Astrocyte (in vitro differentiated cells and primary cell): Measurements from ENCODE around the gene PARD3B. TPM values are rescaled to one million over a fixed set of nuclear protein-coding genes. Genes with fewer than 3 reads are reported as not detected.

Experiments used
- DNase-seq: peaks from one replicate; pipeline ENCODE4 v3.0.0-alpha.2; 2010; ENCODE audit warnings: low read depth
- FAIRE-seq: peaks from 2 replicates; lab custom pipeline; 2011; peaks lifted over from hg19 to GRCh38; lab: Jason Lieb, UNC
- H2AFZ ChIP-seq: 2 replicates; pipeline ENCODE4 v1.6.0; 2012; ENCODE audit warnings: low read depth, low read length, inconsistent platforms
- H3K27ac ChIP-seq: 2 replicates; pipeline ENCODE4 v1.5.1; 2011; ENCODE audit warnings: low read depth, low read length, inconsistent platforms
- H3K27me3 ChIP-seq: 2 replicates; pipeline ENCODE4 v1.6.0; 2011; ENCODE audit warnings: low read length, inconsistent platforms; ENCODE audit not compliant: insufficient read depth
- H3K36me3 ChIP-seq: 2 replicates; pipeline ENCODE4 v1.5.1; 2011; ENCODE audit warnings: low read length, inconsistent platforms; ENCODE audit not compliant: insufficient read depth
- H3K4me1 ChIP-seq: 2 replicates; pipeline ENCODE4 v1.5.1; 2011; ENCODE audit warnings: low read length, inconsistent platforms; ENCODE audit not compliant: insufficient read depth
- H3K4me2 ChIP-seq: 2 replicates; pipeline ENCODE4 v1.6.0; 2012; ENCODE audit warnings: low read length, inconsistent platforms
- H3K4me3 ChIP-seq: 2 replicates; pipeline ENCODE4 v1.5.1; 2011; ENCODE audit warnings: low read depth, mild to moderate bottlenecking, low read length, inconsistent platforms; ENCODE audit not compliant: insufficient read depth
- H3K79me2 ChIP-seq: 2 replicates; pipeline ENCODE4 v1.6.0; 2012; ENCODE audit warnings: mild to moderate bottlenecking, low read length, inconsistent platforms; ENCODE audit not compliant: insufficient read depth
- H3K9ac ChIP-seq: 2 replicates; pipeline ENCODE4 v1.6.0; 2012; ENCODE audit warnings: mild to moderate bottlenecking, low read length, inconsistent platforms
- H3K9me3 ChIP-seq: 2 replicates; pipeline ENCODE4 v1.5.1; 2012; ENCODE audit warnings: low read depth, mild to moderate bottlenecking, low read length, inconsistent platforms; ENCODE audit not compliant: insufficient read depth
- H4K20me1 ChIP-seq: 2 replicates; pipeline ENCODE4 v1.6.0; 2012; ENCODE audit warnings: low read length, inconsistent platforms; ENCODE audit not compliant: insufficient read depth
- H3K27ac Mint-ChIP-seq: one replicate; pipeline ENCODE4 v1.8.0; 2021; ENCODE audit warnings: mild to moderate bottlenecking, mixed read lengths; ENCODE audit not compliant: unreplicated experiment
- H3K27me3 Mint-ChIP-seq: one replicate; pipeline ENCODE4 v1.8.0; 2021; ENCODE audit warnings: low read depth, mixed read lengths; ENCODE audit not compliant: unreplicated experiment
- H3K36me3 Mint-ChIP-seq: one replicate; pipeline ENCODE4 v1.8.0; 2021; ENCODE audit warnings: low read depth, mixed read lengths; ENCODE audit not compliant: unreplicated experiment
- H3K4me1 Mint-ChIP-seq: one replicate; pipeline ENCODE4 v1.8.0; 2021; ENCODE audit warnings: low read depth, mixed read lengths; ENCODE audit not compliant: unreplicated experiment
- H3K4me3 Mint-ChIP-seq: one replicate; pipeline ENCODE4 v1.8.0; 2021; ENCODE audit warnings: mild to moderate bottlenecking, moderate library complexity, mixed read lengths; ENCODE audit not compliant: unreplicated experiment
- H3K9me3 Mint-ChIP-seq: one replicate; pipeline ENCODE4 v1.8.0; 2021; ENCODE audit warnings: mild to moderate bottlenecking, mixed read lengths; ENCODE audit not compliant: unreplicated experiment
- EZH2 ChIP-seq: IDR thresholded peaks from 2 replicates; pipeline ENCODE4 v1.6.1; 2012; ENCODE audit warnings: mild to moderate bottlenecking, low read length, inconsistent platforms; ENCODE audit not compliant: insufficient read depth
- total RNA-seq: library from RNA; stranded (reverse); gene quantifications from 2 replicates; pipeline ENCODE4 v1.2.1, GENCODE V29; 2021
- TF ChIP-seq, protein P1 (sequence below): IDR thresholded peaks from 2 replicates; pipeline ENCODE4 v1.5.1; 2011; ENCODE audit warnings: low read depth, mild to moderate bottlenecking, inconsistent platforms, low read length, moderate library complexity; ENCODE audit not compliant: insufficient read depth

PARD3B gene
- total RNA-seq, 1 donor from 2014 or later, result 6.5 TPM

DNA sequence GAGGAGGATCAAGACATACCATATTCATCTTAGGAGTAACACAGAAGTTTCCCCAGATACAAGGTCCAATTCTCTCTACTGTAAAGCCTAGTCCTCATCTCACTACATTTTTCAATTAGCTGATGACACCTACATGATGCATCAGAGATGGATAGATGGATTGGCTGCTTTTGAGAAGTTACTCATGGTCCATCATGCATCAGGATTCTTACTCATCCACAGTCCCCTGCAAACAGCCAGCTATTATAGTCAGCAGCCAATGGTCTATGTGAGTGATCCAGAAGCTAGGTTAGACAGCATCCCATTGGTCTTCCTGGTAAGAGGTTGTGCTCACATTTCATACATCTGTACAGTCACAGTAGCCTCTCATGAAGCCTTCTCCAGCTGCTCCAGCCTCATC lies 982.5 kb downstream of the PARD3B start:
- H4K20me1 ChIP-seq, result no peaks in the 10 kb centered on the region
- peak; percentile 10 for DNase-seq
- H3K27me3 ChIP-seq, result no peaks in the 10 kb centered on the region
- no peak overlapping the region for H3K4me3 Mint-ChIP-seq
- TF ChIP-seq, protein P1, sequence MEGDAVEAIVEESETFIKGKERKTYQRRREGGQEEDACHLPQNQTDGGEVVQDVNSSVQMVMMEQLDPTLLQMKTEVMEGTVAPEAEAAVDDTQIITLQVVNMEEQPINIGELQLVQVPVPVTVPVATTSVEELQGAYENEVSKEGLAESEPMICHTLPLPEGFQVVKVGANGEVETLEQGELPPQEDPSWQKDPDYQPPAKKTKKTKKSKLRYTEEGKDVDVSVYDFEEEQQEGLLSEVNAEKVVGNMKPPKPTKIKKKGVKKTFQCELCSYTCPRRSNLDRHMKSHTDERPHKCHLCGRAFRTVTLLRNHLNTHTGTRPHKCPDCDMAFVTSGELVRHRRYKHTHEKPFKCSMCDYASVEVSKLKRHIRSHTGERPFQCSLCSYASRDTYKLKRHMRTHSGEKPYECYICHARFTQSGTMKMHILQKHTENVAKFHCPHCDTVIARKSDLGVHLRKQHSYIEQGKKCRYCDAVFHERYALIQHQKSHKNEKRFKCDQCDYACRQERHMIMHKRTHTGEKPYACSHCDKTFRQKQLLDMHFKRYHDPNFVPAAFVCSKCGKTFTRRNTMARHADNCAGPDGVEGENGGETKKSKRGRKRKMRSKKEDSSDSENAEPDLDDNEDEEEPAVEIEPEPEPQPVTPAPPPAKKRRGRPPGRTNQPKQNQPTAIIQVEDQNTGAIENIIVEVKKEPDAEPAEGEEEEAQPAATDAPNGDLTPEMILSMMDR, result no peak
- TF ChIP-seq EZH2, result no peak
- no peak overlapping the region for H3K27ac Mint-ChIP-seq
- no peak overlapping the region for H3K4me3 ChIP-seq
- no peaks in the 10 kb centered on the region for H3K4me1 ChIP-seq
- H3K36me3 Mint-ChIP-seq, result no peaks in the 10 kb centered on the region
- no peak overlapping the region for H2AFZ ChIP-seq
- H3K36me3 ChIP-seq, result no peaks in the 10 kb centered on the region
- H3K27ac ChIP-seq, result no peak overlapping the region
- H3K4me2 ChIP-seq, result no peak overlapping the region
- H3K9me3 ChIP-seq, result no peaks in the 10 kb centered on the region
- H3K9me3 Mint-ChIP-seq, result no peaks in the 10 kb centered on the region
- FAIRE-seq, result no peak
- no peaks in the 10 kb centered on the region for H3K79me2 ChIP-seq
- H3K4me1 Mint-ChIP-seq, result peaks cover 5% of the 10 kb centered on the region
- H3K27me3 Mint-ChIP-seq, result no peaks in the 10 kb centered on the region
- H3K9ac ChIP-seq, result no peak overlapping the region

DNA sequence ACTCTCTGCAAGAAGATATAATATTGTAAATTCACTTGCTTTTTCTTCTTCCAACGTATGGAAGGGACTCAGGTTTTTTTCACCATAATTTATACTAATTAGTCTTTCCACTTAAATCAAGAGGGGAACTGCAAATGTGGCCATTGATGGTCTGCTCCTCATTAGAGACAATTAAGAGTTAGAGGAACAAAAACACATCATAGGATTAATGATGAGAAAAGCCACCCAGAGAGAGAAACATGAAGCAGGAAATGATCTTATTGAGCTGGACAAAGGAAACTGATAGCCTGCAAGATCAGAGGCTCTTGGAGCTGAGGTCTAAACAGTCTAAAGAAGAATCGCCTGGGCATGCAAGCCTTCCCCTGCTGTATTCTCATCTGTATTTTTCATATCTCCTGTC lies 985.8 kb downstream of the PARD3B start:
- Mint-ChIP-seq H3K36me3 (no peaks in the 10 kb centered on the region), H3K27me3 (no peaks in the 10 kb centered on the region), H3K4me3 (no peak overlapping the region), H3K4me1 (peaks cover 5% of the 10 kb centered on the region), H3K27ac (no peak overlapping the region), H3K9me3 (no peaks in the 10 kb centered on the region)
- no peak overlapping the region for H2AFZ ChIP-seq
- H3K9ac ChIP-seq, result no peak overlapping the region
- no peak overlapping the region for H3K4me3 ChIP-seq
- H3K4me2 ChIP-seq, result no peak overlapping the region
- no peaks in the 10 kb centered on the region for H4K20me1 ChIP-seq
- no peaks in the 10 kb centered on the region for H3K4me1 ChIP-seq
- H3K9me3 ChIP-seq, result no peaks in the 10 kb centered on the region
- FAIRE-seq, result no peak
- no peak for TF ChIP-seq EZH2
- TF ChIP-seq, protein P1, result no peak
- H3K36me3 ChIP-seq, result no peaks in the 10 kb centered on the region
- no peak overlapping the region for H3K27ac ChIP-seq
- H3K79me2 ChIP-seq, result no peaks in the 10 kb centered on the region
- no peak for DNase-seq
- no peaks in the 10 kb centered on the region for H3K27me3 ChIP-seq

DNA sequence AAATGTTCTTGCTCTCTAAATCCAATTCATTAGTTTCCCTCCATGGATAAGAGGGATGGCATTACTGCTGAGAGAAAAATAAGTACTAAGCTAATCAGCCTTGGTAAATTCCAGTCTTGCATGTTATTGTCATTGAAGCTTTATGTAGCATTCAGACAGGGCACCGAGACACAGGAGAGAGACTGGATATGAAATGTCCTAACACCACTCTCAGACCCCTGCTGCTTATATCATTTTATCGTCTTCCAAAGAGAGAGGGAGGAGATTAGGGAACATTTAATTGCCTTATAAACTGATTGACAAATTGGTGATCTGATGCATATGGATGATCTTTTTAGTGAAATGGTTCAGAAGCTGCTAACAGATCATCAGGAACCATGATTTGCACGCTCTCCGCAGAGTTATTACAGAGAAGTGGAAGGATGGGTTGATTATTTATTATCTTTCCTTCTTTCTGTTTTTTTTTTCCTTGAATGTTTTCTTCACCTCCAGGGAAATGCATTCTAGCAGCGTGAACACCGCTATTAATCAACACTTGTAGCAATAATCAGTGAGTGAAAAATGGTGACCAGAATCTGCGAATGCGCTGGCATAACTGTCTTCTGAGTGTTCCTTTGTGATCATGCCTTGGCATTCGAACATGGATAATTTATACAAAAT lies 986.3 kb downstream of the PARD3B start:
- FAIRE-seq, result no peak
- H3K4me3 ChIP-seq, result no peak overlapping the region
- no peak overlapping the region for H3K4me3 Mint-ChIP-seq

More for the DNA sequence above, 986.3 kb downstream of the PARD3B start:
- H3K4me2 ChIP-seq, result no peak overlapping the region
- TF ChIP-seq EZH2, result no peak
- TF ChIP-seq, protein P1, result no peak
- Mint-ChIP-seq H3K27me3 (no peaks in the 10 kb centered on the region), H3K4me1 (peaks cover 5% of the 10 kb centered on the region), H3K9me3 (no peaks in the 10 kb centered on the region), H3K27ac (no peak overlapping the region), H3K36me3 (no peaks in the 10 kb centered on the region)
- no peaks in the 10 kb centered on the region for H3K36me3 ChIP-seq
- no peak for DNase-seq
- H3K27me3 ChIP-seq, result no peaks in the 10 kb centered on the region
- H3K79me2 ChIP-seq, result no peaks in the 10 kb centered on the region
- no peak overlapping the region for H3K9ac ChIP-seq
- H3K27ac ChIP-seq, result no peak overlapping the region
- no peaks in the 10 kb centered on the region for H3K9me3 ChIP-seq
- H2AFZ ChIP-seq, result no peak overlapping the region
- no peaks in the 10 kb centered on the region for H4K20me1 ChIP-seq
- no peaks in the 10 kb centered on the region for H3K4me1 ChIP-seq
